ENCODE measurements around the gene TMEM120B.
A peak's percentile ranks its signal among the peaks of the same experiment; 100 is the strongest.
"Not testable (repeated sequence)": the region's sequence is repeated elsewhere in the genome, so short reads cannot be mapped to it uniquely, and the experiment has no call there.

The TMEM120B gene

GRCh38 chr12:121712461-121713256 lies at the start of gene TMEM120B:
TSS of gene TMEM120B (plus strand) at chr12:121712752. CDS start at chr12:121712896, 144 bp downstream.
- DNase-seq, result peak; percentile 94

- no peak for DNase-seq
These were observed 49.0 kb upstream of the TMEM120B start for GRCh38 chr12:121663610-121663929.

GRCh38 chr12:121666829-121667228 lies 45.7 kb upstream of the TMEM120B start:
- DNase-seq, result not testable (repeated sequence)

GRCh38 chr12:121668750-121669520 lies 43.6 kb upstream of the TMEM120B start:
- peak; percentile 82 for DNase-seq

GRCh38 chr12:121669521-121669900 lies 43.0 kb upstream of the TMEM120B start, which contains the start of gene MORN3:
TSS of gene MORN3 (minus strand) at chr12:121669654. CDS start at chr12:121669483, 171 bp downstream.
- DNase-seq, result no peak

- no peak for DNase-seq
These were observed 39.5 kb upstream of the TMEM120B start for GRCh38 chr12:121673013-121673511.

- DNase-seq, result no peak
These were observed 36.4 kb upstream of the TMEM120B start for GRCh38 chr12:121676190-121676589.

GRCh38 chr12:121678305-121678704 lies 34.2 kb upstream of the TMEM120B start:
- no peak for DNase-seq

GRCh38 chr12:121678716-121679300 lies 33.7 kb upstream of the TMEM120B start:
- DNase-seq, result no peak

- DNase-seq, result not testable (repeated sequence)
These were observed 32.8 kb upstream of the TMEM120B start for GRCh38 chr12:121679661-121680197.

GRCh38 chr12:121688966-121689365 lies 23.6 kb upstream of the TMEM120B start:
- DNase-seq, result no peak

- DNase-seq, result no peak
These were observed 23.1 kb upstream of the TMEM120B start for GRCh38 chr12:121689430-121689829.

GRCh38 chr12:121692744-121693143 lies 19.8 kb upstream of the TMEM120B start:
- DNase-seq, result not testable (repeated sequence)

GRCh38 chr12:121693155-121693687 lies 19.3 kb upstream of the TMEM120B start:
- no peak for DNase-seq

- DNase-seq, result no peak
These were observed 15.4 kb upstream of the TMEM120B start for GRCh38 chr12:121697093-121697698.

GRCh38 chr12:121697861-121698260 lies 14.7 kb upstream of the TMEM120B start:
- DNase-seq, result not testable (repeated sequence)

GRCh38 chr12:121701667-121702277 lies 10.8 kb upstream of the TMEM120B start:
- no peak for DNase-seq

- no peak for DNase-seq
These were observed 9.6 kb upstream of the TMEM120B start for GRCh38 chr12:121702944-121703343.

GRCh38 chr12:121705514-121705913 lies 7.0 kb upstream of the TMEM120B start:
- DNase-seq, result no peak

GRCh38 chr12:121708313-121709063 lies 4.1 kb upstream of the TMEM120B start:
- DNase-seq, result no peak

- DNase-seq, result not testable (repeated sequence)
These were observed 3.5 kb upstream of the TMEM120B start for GRCh38 chr12:121709064-121709424.

Data from activated effector memory CD4-positive, alpha-beta T cell treated with anti-CD3 and anti-CD28 coated beads, Interleukin-2, amount 50 U/mL, for 16 hours (primary cell).